HG03342 (cell line): ENCODE measurements around the gene SLC6A19.
"Not testable (repeated sequence)": the region's sequence is repeated elsewhere in the genome, so short reads cannot be mapped to it uniquely, and the experiment has no call there.

Experiments used
- ATAC-seq: cut with Tn5 transposase; IDR thresholded peaks from one replicate; pipeline ENCODE4 v1.9.1; 2021; ENCODE audit warnings: mild to moderate bottlenecking, moderate library complexity; ENCODE audit not compliant: unreplicated experiment

Gene SLC6A19

GRCh38 chr5:1220351-1220750 lies 19.0 kb downstream of the SLC6A19 start:
- ATAC-seq = no peak

- ATAC-seq = no peak
These were observed 19.4 kb downstream of the SLC6A19 start for GRCh38 chr5:1220831-1221230.

- no peak for ATAC-seq
These were observed 20.3 kb downstream of the SLC6A19 start for GRCh38 chr5:1221721-1222120.

GRCh38 chr5:1222147-1222546 lies 20.8 kb downstream of the SLC6A19 start:
- no peak for ATAC-seq

- ATAC-seq = no peak
These were observed 21.4 kb downstream of the SLC6A19 start for GRCh38 chr5:1222621-1223277.

- no peak for ATAC-seq
These were observed 21.9 kb downstream of the SLC6A19 start for GRCh38 chr5:1223278-1223670.

- ATAC-seq = no peak
These were observed 23.2 kb downstream of the SLC6A19 start for GRCh38 chr5:1224631-1225030.

- no peak for ATAC-seq
These were observed 23.7 kb downstream of the SLC6A19 start, which contains the start of gene SLC6A18 for GRCh38 chr5:1225081-1225480. SLC6A18 (plus strand) TSS chr5:1225381; CDS start chr5:1225478, 97 bp downstream.

- ATAC-seq = no peak
These were observed 24.8 kb downstream of the SLC6A19 start for GRCh38 chr5:1226231-1226630.

- ATAC-seq = no peak
These were observed 25.6 kb downstream of the SLC6A19 start for GRCh38 chr5:1226839-1227581.

GRCh38 chr5:1227667-1228066 lies 26.3 kb downstream of the SLC6A19 start:
- no peak for ATAC-seq

GRCh38 chr5:1228120-1228519 lies 26.7 kb downstream of the SLC6A19 start:
- ATAC-seq = no peak

- ATAC-seq = not testable (repeated sequence)
These were observed 27.6 kb downstream of the SLC6A19 start for GRCh38 chr5:1229023-1229422.

- no peak for ATAC-seq
These were observed 28.4 kb downstream of the SLC6A19 start for GRCh38 chr5:1229822-1230221.

- no peak for ATAC-seq
These were observed 29.2 kb downstream of the SLC6A19 start for GRCh38 chr5:1230551-1230950.

GRCh38 chr5:1231354-1231905 lies 30.0 kb downstream of the SLC6A19 start:
- no peak for ATAC-seq

GRCh38 chr5:1232780-1233179 lies 31.4 kb downstream of the SLC6A19 start:
- no peak for ATAC-seq

- ATAC-seq = no peak
These were observed 34.0 kb downstream of the SLC6A19 start for GRCh38 chr5:1235379-1235778.

- no peak for ATAC-seq
These were observed 34.4 kb downstream of the SLC6A19 start for GRCh38 chr5:1235838-1236237.

- ATAC-seq = no peak
These were observed 38.3 kb downstream of the SLC6A19 start for GRCh38 chr5:1239505-1240251.

GRCh38 chr5:1240496-1241260 lies 39.3 kb downstream of the SLC6A19 start:
- ATAC-seq = no peak
